K562 (cell line): Measurements from ENCODE around the gene DGKZ. TPM values are rescaled to one million over a fixed set of nuclear protein-coding genes. Genes with fewer than 3 reads are reported as not detected.

Source experiments
- ATF7 ChIP-seq: fragments of 450-650 bp; IDR thresholded peaks from 2 replicates; pipeline ENCODE4 v1.7.1; 2014; ENCODE audit warnings: mild to moderate bottlenecking, moderate library complexity
- E4F1 ChIP-seq: fragments of 250-450 bp; sonication (Bioruptor Pico); IDR thresholded peaks from 2 replicates; pipeline ENCODE4 v1.5.0; 2021; ENCODE audit warnings: mild to moderate bottlenecking, borderline replicate concordance
- EP400 ChIP-seq: fragments of 450-650 bp; IDR thresholded peaks from 2 replicates; pipeline ENCODE4 v1.6.1; 2017; ENCODE audit warnings: antibody characterized with exemption, mild to moderate bottlenecking, moderate library complexity
- NFE2 ChIP-seq: IDR thresholded peaks from 2 replicates; pipeline ENCODE4 v1.6.1; 2014; ENCODE audit warnings: antibody characterized with exemption, low read depth
- NR1H2 ChIP-seq: sonication (generic); formaldehyde crosslinking; IDR thresholded peaks from 2 replicates; pipeline ENCODE4 v1.4.0; 2020; ENCODE audit warnings: mild to moderate bottlenecking, missing genetic modification reagents
- PHB2 ChIP-seq: fragments of 450-650 bp; IDR thresholded peaks from 2 replicates; pipeline ENCODE4 v1.6.1; 2017; ENCODE audit warnings: low read depth
- POLR3G ChIP-seq: IDR thresholded peaks from 2 replicates; pipeline ENCODE4 v1.6.1; 2011; ENCODE audit not compliant: insufficient read length, insufficient replicate concordance; ENCODE audit errors: extremely low read depth
- PRDM10 ChIP-seq: fragments of 450-650 bp; IDR thresholded peaks from 2 replicates; pipeline ENCODE4 v1.6.1; 2018; ENCODE audit not compliant: partially characterized antibody
- PREB ChIP-seq: sonication (generic); formaldehyde crosslinking; IDR thresholded peaks from 2 replicates; pipeline ENCODE4 v1.8.1; 2023; ENCODE audit warnings: mild to moderate bottlenecking, missing genetic modification reagents
- SFPQ ChIP-seq: fragments of 200-400 bp; formaldehyde crosslinking; IDR thresholded peaks from 2 replicates; pipeline ENCODE4 v1.6.1; 2017; ENCODE audit warnings: mild to moderate bottlenecking, low read depth, low read length, moderate library complexity
- SIN3A ChIP-seq, 2 experiments: fragments of 150-350 bp in 1 of 2; IDR thresholded peaks; 2 replicates each; pipeline ENCODE4 v1.6.1; 2011 to 2016; ENCODE audit warnings: borderline replicate concordance in 2 of 2, low read depth in 2 of 2, low read length in 2 of 2, mild to moderate bottlenecking in 2 of 2, moderate library complexity in 2 of 2; ENCODE audit not compliant: control insufficient read depth in 1 of 2
- SMC3 ChIP-seq: conservative IDR thresholded peaks from 2 replicates; pipeline ENCODE4 v1.6.1; 2011; ENCODE audit warnings: low read depth, low read length, improper control_type of control experiment; ENCODE audit not compliant: insufficient read depth
- SP1 ChIP-seq: sonication (generic); formaldehyde crosslinking; IDR thresholded peaks from 2 replicates; pipeline ENCODE4 v1.8.1; 2022; ENCODE audit warnings: mild to moderate bottlenecking, missing genetic modification reagents
- ZBTB1 ChIP-seq: sonication (generic); formaldehyde crosslinking; IDR thresholded peaks from 2 replicates; pipeline ENCODE4 v1.8.1; 2023; ENCODE audit warnings: missing genetic modification reagents, low read depth, mild to moderate bottlenecking, borderline replicate concordance
- ZNF354B ChIP-seq: fragments of 250-450 bp; sonication (Bioruptor Pico); IDR thresholded peaks from 2 replicates; pipeline ENCODE4 v1.4.0; 2020
- ZNF780A ChIP-seq: fragments of 250-450 bp; sonication (Bioruptor Pico); IDR thresholded peaks from 2 replicates; pipeline ENCODE4 v1.5.0; 2021; ENCODE audit warnings: mild to moderate bottlenecking
- ZNF79 ChIP-seq: fragments of 250-450 bp; sonication (Bioruptor Pico); IDR thresholded peaks from 2 replicates; pipeline ENCODE4 v1.4.0; 2020; ENCODE audit warnings: low read depth, mild to moderate bottlenecking, moderate library complexity
- polyA plus RNA-seq, 8 experiments: library from polyadenylated mRNA; depleted of rRNA in 4 of 8; stranded (reverse) in 5 of 8; unstranded in 3 of 8; fragments of >200 nt; fragmentation: Nextera tagmentation in 2 of 8; fragmentation: Illumina TruSeq in 1 of 8; extraction: Ambion mirVana in 2 of 8; extraction: Trizol in 1 of 8; gene quantifications; 2 replicates each; pipeline versions ENCODE4 v1.2.1 to v1.2.3, GENCODE V29; 2011 to 2014; ENCODE audit warnings: inconsistent platforms in 1 of 8, missing spikeins in 1 of 8
- total RNA-seq, 7 experiments: library from RNA; depleted of rRNA in 6 of 7; stranded (reverse); fragments of >200 nt in 6 of 7; fragmentation: Illumina TruSeq in 2 of 7; extraction: Trizol in 2 of 7; gene quantifications; 2 replicates each; pipeline versions ENCODE4 v1.2.1 to v1.2.3, GENCODE V29; 2011 to 2021; ENCODE audit warnings: low replicate concordance in 1 of 7

Gene DGKZ
- total and polyA plus RNA-seq, 9 of the 15 experiments (the other 6 are each of a cell fraction or from before 2014, with no cell fraction given): 0.51 to 100 (median 44.2) TPM

GRCh38 chr11:46392421-46393230 is 45.4 kb downstream of the DGKZ start (continued):
- TF ChIP-seq ZNF79 (no peak), ATF7 (peak; percentile 30; the same call in 1 of the 2 replicates), PREB (CRISPR knock-in tag) (peak; percentile 94; the same call in 1 of the 2 replicates), NR1H2 (CRISPR knock-in tag) (peak; percentile 65; the same call in 1 of the 2 replicates), ZNF354B (no peak), PRDM10 (no peak), EP400 (no peak), E4F1 (CRISPR knock-in tag) (no peak), PHB2 (no peak), SMC3 (0 out of 2 replicates have a peak, but pooled peaks have one; percentile 19), POLR3G (no peak), NFE2 (no peak), SIN3A (IDR thresholded peaks at IDR 0.05; ENCODE audit: borderline replicate concordance in 2 of 2, control insufficient read depth in 1 of 2, low read depth in 2 of 2, low read length in 2 of 2) (peak; percentile 98 to 99), ZBTB1 (peak; percentile 67; the same call in 1 of the 2 replicates), ZNF780A (CRISPR knock-in tag) (no peak), SP1 (CRISPR knock-in tag) (peak; percentile 44; the same call in 1 of the 2 replicates), SFPQ (no peak)
